Measurements from ENCODE around the gene ABI3BP.

ABI3BP gene

DNA sequence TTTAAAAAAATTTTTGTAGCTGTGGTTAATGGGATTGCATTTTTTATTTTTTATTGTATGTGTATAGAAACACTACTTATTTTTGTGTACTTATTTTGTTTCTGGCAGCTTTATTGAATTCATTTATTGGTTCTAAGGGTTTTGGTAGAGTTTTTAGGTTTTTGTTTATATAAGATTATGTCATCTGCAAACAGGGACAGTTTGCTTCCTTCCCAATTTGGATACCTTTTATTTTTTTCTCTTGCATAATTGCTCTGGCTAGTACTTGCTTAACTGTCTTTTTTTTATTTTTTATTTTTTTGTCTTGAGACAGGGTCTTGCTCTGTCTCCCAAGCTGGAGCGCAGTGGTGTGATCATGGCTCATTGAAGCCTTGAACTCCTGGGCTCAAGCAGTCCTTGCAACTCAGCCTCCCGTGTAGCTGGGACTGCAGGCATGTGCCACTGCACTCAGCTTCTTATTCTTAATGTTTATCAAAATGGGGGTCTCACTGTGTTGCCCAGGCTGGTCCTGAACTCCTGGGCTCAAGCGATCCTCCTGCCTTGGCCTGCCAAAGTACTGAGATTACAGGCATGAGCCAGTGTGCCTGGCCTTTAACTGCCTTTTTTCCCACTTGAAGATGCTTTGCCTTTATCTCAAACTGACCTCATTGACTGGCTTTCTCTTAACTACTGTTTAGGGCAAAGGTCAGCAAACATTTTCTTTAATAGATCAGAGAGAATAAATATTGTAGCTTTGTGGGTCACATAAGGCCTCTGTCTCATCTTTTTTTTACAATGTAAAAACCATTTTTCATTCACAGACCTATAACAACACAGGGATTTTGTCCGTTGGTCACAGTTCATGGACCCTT lies 275.4 kb downstream of the ABI3BP start:
- DNase-seq, result no peak

DNA sequence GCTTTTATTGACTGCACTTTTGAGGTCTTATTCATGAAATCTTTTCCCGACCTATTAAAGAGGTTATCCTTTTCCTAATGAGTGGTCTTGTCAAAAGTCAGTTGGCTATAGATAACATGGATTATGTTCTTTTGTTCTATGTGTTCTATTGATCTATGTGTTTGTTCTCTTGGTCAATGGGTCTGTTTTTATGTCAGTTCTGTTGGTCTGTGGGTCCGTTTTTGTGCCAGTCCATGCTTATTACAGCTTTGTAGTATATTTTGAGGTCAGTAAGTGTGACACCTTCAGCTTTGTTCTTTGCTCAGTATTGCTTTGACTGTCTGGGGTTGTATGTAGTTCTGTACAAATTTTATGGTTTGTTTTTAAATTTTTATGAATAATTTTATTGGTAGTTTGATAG lies 276.2 kb downstream of the ABI3BP start:
- no peak for DNase-seq

DNA sequence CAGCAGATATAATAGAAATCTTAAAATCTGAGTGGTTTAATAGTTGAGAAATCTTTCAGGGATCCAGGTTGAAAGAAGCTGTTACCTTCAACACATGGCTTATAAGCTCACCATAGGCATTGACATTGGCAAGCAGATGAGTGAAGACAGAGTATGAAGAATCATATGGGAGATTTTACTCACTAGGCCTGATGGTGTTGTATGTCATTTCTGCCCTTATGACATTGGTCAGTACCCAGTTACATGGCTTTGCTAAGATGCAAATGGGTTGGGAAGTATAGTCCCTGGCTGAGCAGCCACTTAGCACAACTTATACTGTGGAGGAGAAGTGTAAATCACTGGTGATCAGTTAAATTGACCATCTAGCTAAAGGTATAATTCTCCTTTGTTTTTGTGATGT lies 278.0 kb downstream of the ABI3BP start:
- DNase-seq, result no peak

DNA sequence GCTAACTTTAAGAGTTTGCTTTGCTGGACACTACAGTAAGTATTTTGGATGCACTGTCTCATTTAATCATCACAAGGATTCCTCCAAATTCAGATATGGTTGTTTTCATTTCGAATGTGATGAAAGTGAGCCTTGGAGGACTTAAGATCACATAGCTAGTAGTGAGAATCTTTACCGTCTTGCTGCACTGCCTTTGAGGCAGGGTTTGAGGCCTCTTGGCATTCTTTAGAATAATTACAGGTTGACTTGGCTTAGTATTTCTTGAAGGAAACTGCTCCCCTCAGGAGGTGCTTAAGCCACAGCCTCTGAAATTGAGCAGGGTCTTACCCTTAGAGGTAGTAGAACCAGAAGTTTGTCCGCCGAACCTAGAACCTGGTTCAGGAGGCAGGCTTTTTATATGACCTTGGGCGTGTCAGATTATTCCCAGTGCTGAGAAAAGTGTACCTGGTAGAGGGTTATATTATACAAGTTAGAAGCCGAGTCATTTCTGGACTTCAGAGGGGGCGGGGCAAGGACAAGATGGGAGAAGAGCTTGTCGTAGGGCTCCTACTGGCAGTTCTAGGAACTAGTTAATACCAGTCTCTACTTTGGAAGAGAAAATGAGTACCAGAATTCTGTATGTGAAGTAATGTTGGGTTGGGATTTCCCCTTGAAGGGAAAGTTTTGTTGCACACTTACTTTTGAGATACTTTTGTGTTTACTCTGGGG lies 282.8 kb downstream of the ABI3BP start:
- DNase-seq, result peak; percentile 51

DNA sequence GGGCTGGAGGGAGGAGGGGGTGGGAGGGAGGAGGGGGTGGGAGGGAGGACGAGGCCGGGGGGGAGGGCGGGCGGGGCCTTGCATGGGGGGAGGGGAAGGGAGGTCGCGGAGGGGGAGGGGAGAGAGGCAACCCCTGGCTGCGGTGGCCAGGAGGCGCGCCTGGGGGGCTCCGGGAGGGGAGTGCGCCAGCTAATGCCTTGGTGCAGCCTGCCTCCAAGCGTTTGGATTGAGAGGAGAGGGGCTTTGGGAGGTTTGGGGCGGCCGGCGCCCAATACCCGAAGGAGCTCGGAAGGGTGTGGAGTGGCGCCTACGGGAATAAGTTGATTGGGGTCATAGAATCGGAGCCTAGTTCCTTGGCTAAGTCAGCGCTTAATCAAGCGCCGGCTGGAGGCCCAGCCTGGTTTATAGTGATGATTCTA lies 283.4 kb downstream of the ABI3BP start:
- peak; percentile 7 for DNase-seq

DNA sequence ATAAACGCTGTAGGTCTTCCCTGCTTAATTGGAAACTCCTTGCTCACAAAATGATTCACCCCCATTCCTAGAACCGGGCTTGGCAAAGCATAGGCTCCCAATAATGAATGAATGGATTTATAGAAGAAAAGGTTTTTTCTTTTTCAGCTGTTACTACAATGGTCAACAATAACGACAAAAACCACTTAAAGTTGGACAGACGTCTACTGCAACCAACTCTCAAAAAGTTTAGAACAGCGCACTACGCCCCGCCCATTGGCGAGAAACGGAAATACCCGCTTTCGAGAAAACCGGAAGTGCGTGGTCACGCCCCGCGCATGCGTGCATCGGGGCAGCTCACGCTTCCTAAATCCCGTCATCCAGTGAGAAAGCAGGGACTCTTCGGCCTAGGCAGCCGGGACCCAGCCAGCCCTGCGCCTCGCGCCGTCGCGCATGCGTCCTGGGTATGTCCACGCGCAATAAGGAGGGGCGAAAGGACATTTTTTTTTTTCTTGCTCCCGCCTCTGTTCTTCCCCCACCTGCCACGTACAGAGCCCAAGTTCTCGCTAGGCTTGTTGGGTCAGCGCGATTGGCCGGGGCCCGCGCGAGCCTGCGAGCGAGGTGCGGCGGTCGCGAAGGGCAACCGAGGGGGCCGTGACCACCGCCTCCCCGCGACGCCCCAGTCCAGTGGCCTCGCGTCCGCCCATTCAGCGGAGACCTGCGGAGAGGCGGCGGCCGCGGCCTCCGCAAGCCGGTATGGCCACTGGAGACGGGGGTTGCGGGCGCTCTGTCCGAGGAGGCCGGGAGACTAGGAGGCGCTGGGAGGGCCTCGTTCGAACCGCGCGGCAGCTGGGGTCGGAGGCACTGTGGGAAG lies 284.0 kb downstream of the ABI3BP start, which contains the start of gene TFG:
TFG (plus strand) TSS at position 506 of the 853 bp plus-strand sequence. CDS start 4,192 bp downstream, outside the sequence.
- peak; percentile 98 for DNase-seq

DNA sequence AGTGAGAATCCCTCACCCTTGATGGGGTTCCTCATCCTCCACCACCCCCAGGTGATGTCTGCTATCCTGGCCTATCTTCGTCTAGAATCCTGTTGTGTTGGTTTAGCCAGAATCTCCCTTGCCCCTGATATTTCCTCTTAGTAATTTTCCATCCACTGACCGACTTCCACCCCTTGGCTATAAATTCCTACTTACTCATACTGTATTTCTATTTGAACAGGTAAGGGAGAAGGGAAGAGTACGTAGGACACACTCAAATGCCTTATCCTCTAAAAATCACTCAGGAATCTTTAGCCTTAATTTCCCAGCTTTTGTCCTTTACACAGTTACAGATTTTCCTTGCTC lies 284.6 kb downstream of the ABI3BP start:
- no peak for DNase-seq

DNA sequence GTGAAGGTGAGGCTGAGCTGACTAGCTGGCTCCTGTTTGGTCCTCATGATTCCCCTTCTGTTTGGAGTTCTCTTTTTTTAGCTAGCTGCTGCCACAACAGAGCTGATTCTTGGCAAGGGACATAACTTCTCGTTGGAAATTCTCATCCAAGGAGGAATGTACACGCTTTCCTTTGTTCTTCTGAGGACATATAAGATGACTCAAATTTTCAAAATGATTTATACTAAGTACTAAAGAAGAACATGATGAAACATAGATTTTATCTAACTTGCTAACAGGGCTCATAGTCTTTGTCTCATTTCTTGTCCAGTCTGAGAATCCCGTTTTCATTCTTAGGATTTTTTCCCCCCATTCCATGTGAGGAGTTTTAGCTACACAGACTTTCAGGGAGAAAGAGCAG lies 286.9 kb downstream of the ABI3BP start:
- DNase-seq, result no peak

DNA sequence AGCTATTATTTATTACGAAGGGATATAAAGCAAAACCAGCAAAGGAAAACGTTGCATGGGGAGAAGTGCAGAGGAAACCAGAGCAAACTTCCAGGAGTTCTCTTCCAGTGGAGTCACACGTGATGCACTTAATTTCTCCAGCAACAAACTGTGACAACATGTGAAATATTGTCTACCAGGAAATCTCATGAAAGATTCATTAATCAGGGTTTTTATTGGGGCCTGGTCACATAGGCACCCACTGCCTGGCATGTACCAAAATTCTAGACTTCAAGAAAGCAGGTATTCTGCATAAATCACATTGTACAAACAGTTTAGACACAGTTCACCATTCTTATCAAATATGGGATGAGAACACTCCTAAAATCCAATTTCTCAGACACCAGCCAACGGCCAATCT lies 289.4 kb downstream of the ABI3BP start:
- DNase-seq, result no peak

DNA sequence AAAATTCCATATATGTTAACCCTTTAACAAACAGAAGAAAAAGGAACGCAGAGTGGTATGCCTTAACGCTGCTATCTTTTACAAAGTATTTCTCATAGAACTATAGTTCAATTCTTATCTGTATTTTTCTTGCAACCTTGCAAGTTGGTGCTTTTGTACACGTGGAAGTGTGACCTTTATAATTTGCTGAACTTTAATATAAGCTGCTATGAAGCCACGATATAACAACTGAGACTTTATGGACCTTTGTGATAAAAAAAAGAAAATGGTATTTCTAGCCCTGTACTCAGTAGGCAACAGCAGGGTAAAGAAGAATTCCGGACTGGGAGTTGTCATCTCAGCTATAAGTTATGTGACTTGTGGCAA lies 290.3 kb downstream of the ABI3BP start:
- DNase-seq, result no peak

DNA sequence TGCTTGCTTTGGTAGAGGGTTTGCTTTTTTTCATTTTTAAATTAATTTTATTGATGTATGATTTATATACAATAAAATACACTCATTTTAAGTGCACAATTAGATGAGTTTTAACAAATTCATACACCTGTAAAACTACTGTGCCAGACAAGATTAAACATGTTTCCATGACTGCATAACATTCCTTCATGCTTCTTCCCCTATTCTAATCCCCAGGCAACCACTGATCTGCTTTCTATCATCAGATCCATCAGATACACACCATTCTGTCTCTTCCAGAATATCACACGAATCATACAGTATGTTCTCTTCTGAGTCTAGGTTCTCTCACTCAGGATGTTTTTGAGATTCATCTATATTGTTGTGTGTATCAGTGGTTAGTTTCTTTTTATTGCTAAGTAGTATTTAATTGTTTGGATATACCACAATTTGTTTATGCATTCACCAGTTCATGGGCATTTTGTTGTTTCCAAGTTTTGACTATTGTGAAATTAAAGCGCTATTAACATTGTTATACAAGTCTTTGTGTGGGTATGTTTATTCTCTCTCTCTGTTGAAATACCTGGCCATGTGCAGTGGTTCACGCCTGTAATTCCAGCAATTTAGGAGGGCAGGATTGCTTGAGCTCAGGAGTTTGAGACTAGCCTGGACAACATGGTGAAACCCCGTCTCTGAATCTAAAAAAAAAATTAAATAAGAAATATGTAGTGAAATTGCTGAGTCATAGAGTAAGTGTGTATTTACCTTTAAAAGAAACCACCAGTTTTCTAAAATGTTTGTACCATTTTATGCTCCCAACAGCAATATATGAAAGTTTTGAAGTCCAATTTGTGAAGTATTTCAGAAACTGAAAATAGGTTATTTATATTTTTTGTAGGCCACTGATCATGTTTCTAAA lies 290.9 kb downstream of the ABI3BP start:
- DNase-seq, result no peak

DNA sequence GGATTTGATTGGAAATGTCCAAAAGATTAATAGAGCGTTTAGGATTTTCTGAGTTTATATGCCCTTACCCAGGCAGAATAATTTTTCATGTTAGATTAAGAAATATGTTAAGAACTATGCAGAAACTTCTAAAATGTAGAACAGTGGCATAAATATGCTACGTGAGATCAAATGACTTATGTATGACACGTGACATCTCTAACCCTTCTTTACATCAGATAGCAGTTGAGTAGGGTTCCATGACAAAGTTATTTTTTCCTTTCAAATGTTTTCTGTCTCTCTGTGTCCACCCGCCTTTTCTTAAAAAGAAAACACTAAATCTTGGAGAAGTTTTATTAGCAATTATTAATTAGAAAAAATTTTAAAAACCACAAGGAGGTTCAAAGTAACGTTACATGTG lies 292.5 kb downstream of the ABI3BP start:
- DNase-seq, result no peak

Measured in CD4-positive, alpha-beta T cell treated with Interleukin-4 for 4 hours (primary cell).